HG03342 (cell line): Measurements from ENCODE around the gene SDC4.
A peak's percentile ranks its signal among the peaks of the same experiment; 100 is the strongest.
"Not testable (repeated sequence)": the region's sequence is repeated elsewhere in the genome, so short reads cannot be mapped to it uniquely, and the experiment has no call there.

Source experiments
- ATAC-seq: cut with Tn5 transposase; IDR thresholded peaks from one replicate; pipeline ENCODE4 v1.9.1; 2021; ENCODE audit warnings: mild to moderate bottlenecking, moderate library complexity; ENCODE audit not compliant: unreplicated experiment

The SDC4 gene

GRCh38 chr20:45365444-45365970 is 17.3 kb upstream of the SDC4 start:
- ATAC-seq, result no peak

DNA sequence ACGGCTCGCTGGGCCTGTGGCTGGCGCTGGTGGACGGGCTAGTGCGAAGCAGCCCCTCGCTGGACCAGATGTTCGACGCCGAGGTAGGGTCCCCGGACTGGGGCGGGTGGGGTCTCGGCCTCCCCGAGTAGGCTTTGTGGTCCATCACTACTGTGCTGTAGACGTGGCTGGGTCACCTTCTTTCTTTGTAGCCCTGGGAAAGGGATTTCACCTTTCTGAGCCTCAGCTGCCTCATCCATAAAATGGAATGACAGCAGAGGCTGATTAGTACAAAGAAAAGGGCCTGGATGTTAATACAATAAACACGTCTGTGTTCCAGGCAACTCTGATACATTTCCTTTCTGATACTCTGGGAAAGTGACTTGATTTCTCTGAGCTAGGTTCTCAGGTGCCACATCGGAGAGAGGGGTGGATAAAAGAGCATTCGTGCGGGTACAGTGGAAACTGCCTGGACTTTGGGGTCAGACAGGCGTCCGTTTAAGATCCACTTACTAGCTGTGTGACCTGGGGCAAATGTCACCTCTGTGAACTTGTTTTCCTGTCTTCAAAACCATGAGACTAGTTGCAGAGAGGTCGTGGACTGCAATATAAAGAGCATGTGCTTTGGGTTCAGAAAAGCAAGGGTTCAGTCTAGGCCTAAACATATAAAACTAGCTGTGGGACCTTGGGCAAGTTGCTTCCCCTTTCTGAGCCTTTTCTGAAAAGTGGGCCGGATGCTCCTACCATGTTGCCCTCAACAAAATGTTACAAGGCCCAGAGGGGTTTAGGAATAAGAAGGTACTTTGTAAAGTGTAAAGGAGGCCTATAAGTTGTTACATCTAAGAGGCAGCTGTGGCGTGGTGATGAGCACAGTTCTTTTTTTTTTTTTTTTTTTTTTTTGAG is 15.6 kb upstream of the SDC4 start:
- ATAC-seq, result no peak

DNA sequence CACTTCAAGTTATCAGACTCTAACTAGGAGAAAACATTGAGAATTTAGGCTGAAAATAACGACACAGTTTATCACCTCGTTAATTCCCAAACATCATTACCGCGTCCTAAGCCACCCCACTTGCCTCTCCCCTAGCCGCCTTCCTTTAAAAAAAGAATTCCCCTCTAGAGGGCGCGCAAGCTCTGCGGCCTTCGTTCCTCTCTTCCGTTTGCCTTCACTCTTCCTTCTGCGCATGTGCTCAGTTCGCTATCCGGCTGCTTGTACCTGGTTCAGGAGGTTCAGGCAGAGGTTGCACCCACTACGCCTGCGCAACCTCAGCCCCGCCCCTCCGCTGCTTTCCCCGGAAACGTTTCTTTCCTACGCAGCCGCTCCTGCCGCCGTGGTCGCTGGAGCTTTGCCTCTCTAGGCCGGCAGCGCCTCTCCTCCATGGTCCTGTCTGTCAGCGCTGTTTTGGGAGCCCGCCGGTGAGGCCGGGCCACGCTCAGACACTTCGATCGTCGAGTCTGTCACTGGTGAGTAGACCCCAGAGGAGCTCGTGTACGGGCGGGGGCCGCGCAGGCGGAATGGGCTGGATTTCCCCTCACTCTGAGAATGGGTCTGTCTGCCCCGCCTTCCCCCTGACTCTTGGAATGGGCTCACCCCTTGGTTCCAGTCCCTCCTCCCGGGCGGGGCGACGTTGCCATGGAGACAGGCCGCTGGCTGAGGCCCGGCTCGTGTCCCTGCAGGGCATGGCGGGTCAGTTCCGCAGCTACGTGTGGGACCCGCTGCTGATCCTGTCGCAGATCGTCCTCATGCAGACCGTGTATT is 14.8 kb upstream of the SDC4 start, which contains the start of gene SYS1:
Gene SYS1 (plus strand): TSS at position 353 of the 807 bp plus-strand sequence. CDS start 376 bp downstream, at position 729.
- ATAC-seq, result peak; percentile 72

GRCh38 chr20:45361793-45362192 is 13.6 kb upstream of the SDC4 start:
- ATAC-seq, result no peak

DNA sequence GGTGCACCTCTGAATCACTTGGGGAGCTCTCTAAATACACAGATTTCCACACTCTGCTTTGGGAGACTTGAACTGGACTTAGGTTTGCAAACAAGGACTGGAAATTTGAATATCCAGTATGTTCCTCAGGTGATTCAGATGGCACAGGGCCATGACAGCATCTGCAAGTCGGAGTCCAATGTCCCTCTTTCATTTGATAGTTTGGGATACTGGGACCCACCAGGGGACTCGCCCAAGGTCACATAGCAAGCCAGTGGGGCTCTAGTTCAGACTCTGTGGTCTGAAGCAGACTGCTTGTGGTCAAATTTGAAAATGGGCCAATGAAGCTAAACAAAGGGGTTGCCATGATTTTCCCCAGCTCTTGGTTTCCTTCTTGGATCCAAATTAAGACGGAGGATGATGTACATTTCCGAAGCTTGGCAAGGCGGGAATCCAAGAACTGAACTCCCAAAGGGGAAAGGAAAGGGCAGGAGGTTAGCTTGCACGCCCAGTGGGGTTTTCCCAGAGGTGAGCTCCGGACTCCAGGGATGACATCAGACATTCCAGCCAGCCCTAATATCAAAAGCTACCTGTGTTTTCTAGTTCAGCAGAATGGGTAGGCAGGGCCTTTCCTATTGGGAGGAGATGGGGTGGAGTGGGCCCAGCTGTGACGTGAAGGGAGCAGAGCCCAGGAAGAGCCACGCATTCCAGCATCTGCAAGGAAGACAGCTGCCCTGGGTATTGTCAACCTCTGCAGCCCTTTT is 11.4 kb upstream of the SDC4 start:
- ATAC-seq, result no peak

DNA sequence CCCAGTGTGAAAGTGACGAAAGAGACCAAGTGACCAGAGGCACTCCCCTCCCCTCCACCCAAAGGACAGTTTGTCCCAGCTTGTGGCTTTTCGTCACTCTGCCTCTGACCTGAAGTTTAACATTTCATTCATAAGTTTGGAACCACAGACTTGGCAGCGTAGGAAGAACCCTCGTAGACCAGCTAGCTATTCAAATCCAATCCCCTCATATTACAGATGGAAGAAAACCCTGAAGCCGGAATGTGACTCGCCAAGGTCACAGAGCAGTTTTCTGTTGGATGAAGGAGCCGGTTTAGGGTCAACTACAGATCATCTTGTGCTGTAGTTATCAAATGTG is 10.8 kb upstream of the SDC4 start:
- no peak for ATAC-seq

GRCh38 chr20:45358282-45359068 is 10.3 kb upstream of the SDC4 start:
- no peak for ATAC-seq

DNA sequence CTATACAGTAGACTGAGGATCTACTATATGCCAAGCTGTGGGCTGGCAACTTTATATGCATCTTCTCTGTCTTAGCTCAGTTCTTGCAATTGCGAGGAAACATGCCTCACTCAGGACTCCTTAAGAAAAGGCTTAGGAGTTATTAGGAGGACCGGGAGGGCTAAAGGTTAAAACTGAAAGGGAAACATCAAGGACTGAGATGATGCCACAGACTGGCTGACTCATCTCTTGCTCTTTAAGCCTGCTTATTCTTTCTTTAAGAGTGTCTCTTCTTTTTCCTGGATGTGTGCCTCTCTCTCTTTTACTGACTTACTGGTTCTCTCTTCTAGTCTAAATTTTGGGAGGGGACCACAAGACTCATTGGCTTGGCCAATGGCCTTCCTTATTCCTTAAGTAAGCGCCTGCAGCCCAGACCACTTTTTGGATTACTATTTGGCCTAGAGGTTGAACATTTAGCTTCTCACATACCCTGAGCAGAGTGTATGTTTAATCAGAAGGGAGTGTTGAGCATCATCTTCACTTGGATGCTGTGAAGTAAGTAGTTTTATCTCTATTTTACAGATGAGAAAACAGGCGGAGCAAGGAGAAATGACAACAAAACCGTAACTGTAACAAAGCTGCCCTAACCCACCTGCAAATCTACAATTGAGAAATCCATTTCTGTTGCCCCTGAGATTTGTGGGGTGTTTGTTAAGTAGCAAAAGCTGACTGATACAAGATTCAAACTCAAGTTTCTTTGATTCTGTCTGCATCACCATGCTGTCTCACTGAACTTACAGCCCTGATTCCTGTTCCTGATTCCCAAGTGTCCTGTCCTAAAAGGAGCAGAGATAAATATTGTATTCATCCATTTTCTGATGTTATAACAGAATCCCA is 7.2 kb upstream of the SDC4 start:
- no peak for ATAC-seq

- no peak for ATAC-seq
Measured at GRCh38 chr20:45354423-45355208, 6.4 kb upstream of the SDC4 start.

DNA sequence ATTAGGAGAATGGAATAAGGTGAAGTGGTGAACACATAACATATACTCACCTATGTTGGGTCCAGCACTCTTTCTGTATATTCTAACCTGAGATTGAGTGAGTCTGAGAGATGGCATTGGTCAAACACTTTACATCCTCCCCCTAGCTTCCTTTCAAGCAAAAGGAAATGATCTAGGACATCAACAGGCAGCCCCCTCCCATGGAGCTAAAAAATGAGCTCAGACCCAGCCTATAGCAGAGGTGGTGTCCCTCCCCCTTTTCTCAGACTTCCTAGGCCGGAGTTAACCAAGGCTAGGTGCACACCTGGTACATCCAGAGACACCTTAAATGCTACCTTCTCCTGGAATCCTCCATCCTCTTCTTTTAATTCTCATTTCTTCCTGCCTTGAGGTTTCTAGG is 5.5 kb upstream of the SDC4 start:
- no peak for ATAC-seq

DNA sequence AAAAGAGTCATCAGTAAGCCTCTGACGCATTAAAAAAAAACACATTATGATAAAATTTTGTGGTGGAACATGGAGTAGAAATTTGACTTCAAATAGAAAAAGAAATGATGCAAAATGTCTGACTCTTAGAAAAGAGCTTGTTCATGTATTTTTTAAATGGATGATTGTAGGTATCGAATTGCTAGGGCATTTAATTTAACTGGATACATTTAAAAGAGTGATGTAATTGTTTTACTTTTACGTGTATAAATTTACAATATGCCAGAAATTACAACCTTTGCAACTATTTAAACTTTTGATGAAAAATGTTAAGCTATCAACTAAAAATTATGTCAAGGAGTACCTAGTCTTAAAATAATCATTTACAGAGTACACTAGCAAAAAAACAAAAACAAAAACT is 4.5 kb upstream of the SDC4 start:
- no peak for ATAC-seq

DNA sequence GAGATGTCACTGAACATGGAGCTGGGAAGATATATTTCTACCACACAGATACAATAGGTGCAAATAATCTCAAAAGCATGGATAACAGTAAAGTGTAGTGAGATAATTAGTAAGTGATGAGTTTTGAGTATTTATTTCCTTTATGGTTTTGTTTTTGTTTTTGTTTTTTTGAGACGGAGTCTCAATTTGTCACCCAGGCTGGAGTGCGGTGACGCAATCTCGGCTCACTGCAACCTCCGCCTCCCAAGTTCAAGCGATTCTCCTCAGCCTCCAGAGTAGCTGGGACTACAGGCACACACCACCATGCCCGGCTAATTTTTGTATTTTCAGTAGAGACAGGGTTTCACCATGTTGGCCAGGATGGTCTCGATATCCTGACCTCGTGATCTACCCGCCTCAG is 2.6 kb upstream of the SDC4 start:
- not testable (repeated sequence) for ATAC-seq

GRCh38 chr20:45350217-45350616 is 2.0 kb upstream of the SDC4 start:
- ATAC-seq, result no peak

DNA sequence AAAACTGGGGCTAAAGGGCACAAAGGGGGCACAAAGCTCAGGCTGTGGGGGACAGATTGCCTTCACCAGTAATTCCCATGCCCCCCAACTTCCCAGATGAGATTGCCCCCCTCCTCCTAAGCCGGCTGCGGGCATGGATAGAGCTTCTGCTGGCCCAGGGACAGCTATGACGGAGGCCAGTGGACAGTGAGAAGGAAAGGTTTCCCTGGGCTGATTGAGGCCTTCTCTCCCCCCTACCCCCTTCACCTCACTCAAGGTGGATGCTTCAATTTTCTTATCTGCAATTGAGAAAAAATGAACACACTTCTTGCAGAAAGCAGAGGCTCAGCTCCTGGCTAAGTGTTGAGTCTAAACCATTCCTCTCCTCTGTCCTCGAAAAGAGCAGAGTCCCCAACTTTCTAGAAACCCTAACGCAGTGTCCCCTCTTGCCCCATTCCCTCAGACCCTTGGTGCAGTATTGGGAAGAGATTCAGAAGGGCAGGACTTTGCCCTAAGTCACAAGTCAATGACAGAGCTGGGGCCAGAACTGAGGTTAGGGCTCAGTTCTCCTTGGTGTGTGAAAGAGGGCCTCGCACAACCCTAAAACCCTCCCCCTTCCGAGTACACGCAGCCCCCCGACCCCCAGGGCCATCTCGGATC is 808 bp downstream of the SDC4 start:
- ATAC-seq, result no peak

DNA sequence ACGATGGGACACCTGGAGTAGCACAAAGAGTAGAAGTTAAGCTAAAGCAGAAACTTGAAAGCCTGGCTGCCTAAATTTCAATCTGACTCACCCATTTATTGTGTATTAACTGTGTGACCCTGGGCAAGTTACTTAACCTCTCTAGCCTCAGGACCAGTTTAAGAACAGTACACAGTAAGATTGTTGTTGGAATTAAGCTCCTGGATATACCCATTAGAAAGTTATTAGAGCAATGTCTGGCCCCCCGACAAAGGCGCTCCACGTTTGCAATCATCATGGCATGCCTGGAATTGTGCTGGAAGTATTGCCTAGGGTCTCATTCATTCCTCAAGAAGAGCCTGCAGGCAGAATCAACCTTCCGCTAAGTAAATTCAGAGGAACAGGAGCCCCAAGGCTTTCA is 1.4 kb downstream of the SDC4 start:
- ATAC-seq, result no peak

DNA sequence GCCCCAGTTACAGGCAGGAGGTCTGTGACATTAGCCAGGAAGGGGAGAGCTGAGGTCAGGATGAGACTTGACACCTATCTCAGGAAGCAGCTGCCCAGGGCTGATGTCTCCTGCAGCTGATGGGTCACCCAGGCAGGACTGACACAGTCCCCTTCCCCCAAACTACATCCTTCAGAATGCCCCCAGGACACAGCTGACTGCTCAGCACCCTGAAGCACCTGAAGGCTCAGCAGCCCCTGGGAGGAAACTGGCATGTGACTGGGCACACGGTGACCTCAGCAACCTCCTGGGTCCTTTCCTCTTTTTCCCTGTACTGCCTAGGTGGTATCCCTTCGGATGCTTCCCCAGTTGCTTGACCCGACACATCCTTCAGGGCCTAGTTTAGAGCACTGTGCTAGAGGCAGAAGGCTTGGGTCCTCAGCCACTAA is 1.9 kb downstream of the SDC4 start:
- no peak for ATAC-seq

DNA sequence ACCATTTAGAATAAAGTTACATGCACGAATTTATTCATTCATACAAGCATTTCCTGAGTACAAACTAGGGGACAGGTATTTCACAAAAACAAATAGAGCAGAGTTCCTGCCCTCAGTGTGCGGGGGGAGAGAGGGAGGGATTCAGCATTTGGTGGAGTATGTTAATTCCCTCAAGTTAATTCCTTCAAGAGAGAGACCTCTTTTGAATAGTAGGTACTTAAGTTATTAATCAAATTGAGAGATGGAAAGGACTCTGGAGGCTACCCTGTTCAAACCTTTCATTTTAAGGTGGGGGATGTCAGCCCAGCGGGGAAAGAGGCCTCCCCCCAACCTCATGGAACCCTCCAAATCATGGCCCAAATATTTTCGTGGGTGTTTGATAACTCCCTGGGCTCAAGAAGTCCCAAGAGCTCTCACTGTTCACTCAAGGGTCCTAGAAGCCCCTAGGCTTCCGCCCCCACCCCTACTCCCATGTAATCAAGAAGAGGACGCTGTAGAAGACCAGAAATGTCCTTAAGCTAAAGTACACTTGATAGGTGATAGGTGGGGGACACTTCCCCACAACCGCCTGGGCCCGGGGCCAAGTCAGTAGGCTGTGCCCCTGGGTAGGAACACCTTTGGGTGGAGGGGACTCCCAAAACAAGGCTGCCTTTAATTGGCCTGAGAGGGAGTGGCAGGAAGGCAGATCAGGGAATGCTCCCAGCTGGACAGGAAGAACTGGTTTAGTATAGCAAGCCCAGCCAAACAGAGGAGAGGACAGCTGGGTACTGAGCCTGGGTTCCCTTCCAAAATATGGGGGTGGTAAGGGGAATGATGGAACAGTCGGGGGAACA is 2.9 kb downstream of the SDC4 start:
- no peak for ATAC-seq
